HCT116 (cell line): ENCODE results near the gene BNC2. TPM values are rescaled to one million over a fixed set of nuclear protein-coding genes. Genes with fewer than 3 reads are reported as not detected.

Source experiments
- ATAC-seq: fragments of 200-7000 bp; cut with Tn5 transposase; 2 replicates; pipeline ENCODE4 v1.9.1; 2020; ENCODE audit warnings: mild to moderate bottlenecking, moderate library complexity
- BruUV-seq: library from RNA; stranded (reverse); fragments of 400-500 nt; replicated peaks from 2 replicates; lab custom pipeline; 2021; lab: Mats Ljungman, UMichigan
- CTCF ChIA-PET: fragments of 300-600 bp; sonication (Branson Sonifier 250); formaldehyde crosslinking; loops from one replicate; lab custom pipeline; 2021; ENCODE audit warnings: antibody characterized with exemption; lab: Charles Lee
- POLR2A ChIA-PET: fragments of 300-600, 350-600 bp; sonication (Branson Sonifier 250); formaldehyde crosslinking; loops from one replicate; lab custom pipeline; 2021; ENCODE audit warnings: antibody characterized with exemption; lab: Charles Lee
- RAD21 ChIA-PET, 2 experiments: fragments of 300-600 bp; sonication (Branson Sonifier 250); formaldehyde crosslinking; loops; one replicate each; lab custom pipeline; 2023; ENCODE audit warnings: low total read pairs in 2 of 2; ENCODE audit not compliant: uncharacterized antibody in 2 of 2, unreplicated experiment in 2 of 2, low non-redundant PET in 1 of 2; lab: Charles Lee
- DNase-seq: peaks from one replicate; pipeline ENCODE4 v3.0.0-alpha.2; 2010; ENCODE audit warnings: low read depth, low spot score
- H2AFZ ChIP-seq: fragments of 200-600 bp; shearing (Covaris generic), sonication (generic); 2 replicates; pipeline ENCODE4 v1.6.1; 2017; ENCODE audit warnings: low read depth, mixed run types, mixed read lengths, antibody characterized with exemption, low read length; ENCODE audit not compliant: poor library complexity, severe bottlenecking
- H3K27ac ChIP-seq: 2 replicates; pipeline ENCODE4 v1.5.1; 2012; ENCODE audit warnings: low read depth, low read length
- H3K27me3 ChIP-seq: fragments of 200-600 bp; sonication (generic); 2 replicates; pipeline ENCODE4 v1.6.1; 2016; ENCODE audit warnings: mixed run types, low read length, mixed read lengths; ENCODE audit not compliant: insufficient read depth
- H3K36me3 ChIP-seq, 2 experiments: fragments of 200-500 bp in 1 of 2; fragments of 200-600 bp in 1 of 2; sonication (Bioruptor generic) in 1 of 2; sonication (generic) in 1 of 2; 2 replicates each; pipeline versions ENCODE4 v1.5.1 to v1.6.1; 2014 to 2016; ENCODE audit warnings: low read length in 2 of 2, inconsistent platforms in 1 of 2, mixed read lengths in 1 of 2, mixed run types in 1 of 2; ENCODE audit not compliant: insufficient read depth in 2 of 2, control insufficient read depth in 1 of 2
- H3K4me1 ChIP-seq, 2 experiments: fragments of 200-600 bp in 1 of 2; sonication (generic) in 1 of 2; 2 replicates each; pipeline versions ENCODE4 v1.5.1 to v1.6.1; 2012 to 2017; ENCODE audit warnings: low read length in 2 of 2, inconsistent platforms in 1 of 2, mild to moderate bottlenecking in 1 of 2, mixed read lengths in 1 of 2, mixed run types in 1 of 2, moderate library complexity in 1 of 2; ENCODE audit not compliant: insufficient read depth in 2 of 2, control insufficient read depth in 1 of 2
- H3K4me2 ChIP-seq: fragments of 200-600 bp; sonication (generic); 2 replicates; pipeline ENCODE4 v1.6.1; 2017; ENCODE audit warnings: mixed run types, low read length, mixed read lengths
- H3K4me3 ChIP-seq, 2 experiments: fragments of 200-600 bp in 1 of 2; sonication (generic) in 1 of 2; replicated peaks in 1 of 2; 2 replicates each; pipeline ENCODE4 v1.5.1; 2011 to 2016; ENCODE audit warnings: low read length in 2 of 2, control low read depth in 1 of 2, low read depth in 1 of 2, mild to moderate bottlenecking in 1 of 2, mixed read lengths in 1 of 2, mixed run types in 1 of 2
- H3K79me2 ChIP-seq: fragments of 200-600 bp; sonication (generic); 2 replicates; pipeline ENCODE4 v1.6.1; 2017; ENCODE audit warnings: mild to moderate bottlenecking, mixed run types, low read length, moderate library complexity, mixed read lengths; ENCODE audit not compliant: insufficient read depth
- H3K9ac ChIP-seq: fragments of 200-600 bp; sonication (generic); 2 replicates; pipeline ENCODE4 v1.6.1; 2016; ENCODE audit warnings: low read length, mixed read lengths
- H3K9me2 ChIP-seq: fragments of 200-600 bp; sonication (generic), shearing (Covaris generic); 2 replicates; pipeline ENCODE4 v1.6.1; 2017; ENCODE audit warnings: mixed run types, mild to moderate bottlenecking, moderate library complexity; ENCODE audit not compliant: insufficient read depth
- H3K9me3 ChIP-seq, 2 experiments: fragments of 200-500 bp in 1 of 2; fragments of 200-600 bp in 1 of 2; sonication (Bioruptor generic) in 1 of 2; sonication (generic) in 1 of 2; 2 replicates each; pipeline ENCODE4 v1.6.1; 2014 to 2017; ENCODE audit warnings: low read length in 2 of 2, mixed read lengths in 2 of 2, inconsistent platforms in 1 of 2, low read depth in 1 of 2, mild to moderate bottlenecking in 1 of 2, mixed run types in 1 of 2, moderate library complexity in 1 of 2; ENCODE audit not compliant: control insufficient read depth in 1 of 2, insufficient read depth in 1 of 2
- H4K20me1 ChIP-seq: fragments of 200-600 bp; sonication (generic), shearing (Covaris generic); 2 replicates; pipeline ENCODE4 v1.6.1; 2017; ENCODE audit warnings: mixed run types, mild to moderate bottlenecking, moderate library complexity; ENCODE audit not compliant: insufficient read depth
- ATF3 ChIP-seq: IDR thresholded peaks from 2 replicates; pipeline ENCODE4 v1.6.1; 2012
- CBX3 ChIP-seq: IDR thresholded peaks from 2 replicates; pipeline ENCODE4 v1.6.1; 2012; ENCODE audit warnings: low read depth
- CEBPB ChIP-seq: IDR thresholded peaks from 2 replicates; pipeline ENCODE4 v1.6.1; 2012; ENCODE audit warnings: low read depth
- EZH2 ChIP-seq: fragments of 200-600 bp; sonication (generic); IDR thresholded peaks from 2 replicates; pipeline ENCODE4 v1.6.1; 2017; ENCODE audit warnings: antibody characterized with exemption, mixed run types
- EZH2phosphoT487 ChIP-seq: fragments of 200-600 bp; IDR thresholded peaks from 2 replicates; pipeline ENCODE4 v1.6.1; 2018; ENCODE audit warnings: antibody characterized with exemption, borderline replicate concordance
- FOSL1 ChIP-seq: IDR thresholded peaks from 2 replicates; pipeline ENCODE4 v1.6.1; 2012; ENCODE audit warnings: low read depth
- JUND ChIP-seq: IDR thresholded peaks from 2 replicates; pipeline ENCODE4 v1.6.1; 2012
- MAX ChIP-seq: IDR thresholded peaks from 2 replicates; pipeline ENCODE4 v1.6.1; 2012
- POLR2A ChIP-seq: IDR thresholded peaks from 2 replicates; pipeline ENCODE4 v1.7.0; 2011; ENCODE audit warnings: borderline replicate concordance; ENCODE audit not compliant: insufficient read depth, insufficient read length; ENCODE audit errors: extremely low read depth
- POLR2AphosphoS5 ChIP-seq: IDR thresholded peaks from 2 replicates; pipeline ENCODE4 v1.6.1; 2011; ENCODE audit warnings: mild to moderate bottlenecking, low read depth, low read length, moderate library complexity
- REST ChIP-seq: IDR thresholded peaks from 2 replicates; pipeline ENCODE4 v1.6.1; 2012; ENCODE audit warnings: low read depth
- SIN3A ChIP-seq: IDR thresholded peaks from 2 replicates; pipeline ENCODE4 v1.6.1; 2012; ENCODE audit warnings: low read depth
- SP1 ChIP-seq: IDR thresholded peaks from 2 replicates; pipeline ENCODE4 v1.6.1; 2012; ENCODE audit warnings: low read depth
- SRF ChIP-seq: IDR thresholded peaks from 2 replicates; pipeline ENCODE4 v1.6.1; 2012; ENCODE audit warnings: low read depth
- TCF7L2 ChIP-seq: IDR thresholded peaks from 2 replicates; pipeline ENCODE4 v1.7.0; 2011; ENCODE audit warnings: borderline replicate concordance, inconsistent platforms; ENCODE audit not compliant: insufficient read depth, insufficient read length; ENCODE audit errors: extremely low read depth
- YY1 ChIP-seq: IDR thresholded peaks from 2 replicates; pipeline ENCODE4 v1.6.1; 2011; ENCODE audit warnings: low read length, low read depth, moderate library complexity, mild to moderate bottlenecking; ENCODE audit not compliant: insufficient replicate concordance; ENCODE audit errors: extremely low read depth
- ZFX ChIP-seq: fragments of 450-650 bp; IDR thresholded peaks from 2 replicates; pipeline ENCODE4 v1.6.1; 2017
- ZNF274 ChIP-seq: fragments of 200-500 bp; sonication (Bioruptor generic); IDR thresholded peaks from 2 replicates; pipeline ENCODE4 v1.6.1; 2014; ENCODE audit warnings: mild to moderate bottlenecking, low read depth, low read length, inconsistent platforms
- intact Hi-C: fragments of 100-400 bp; cut with micrococcal nuclease; formaldehyde crosslinking; loops from 2 replicates; pipeline ENCODE4 v1.10.0; 2022
- total RNA-seq: library from RNA; stranded (reverse); gene quantifications from one replicate; pipeline ENCODE4 v1.2.1, GENCODE V29; 2021; ENCODE audit not compliant: unreplicated experiment

BNC2 gene
- total RNA-seq, 1 experiment from 2014 or later: 0.37 TPM

GRCh38 chr9:16651446-16651964, 219.0 kb downstream of the BNC2 start:
- BruUV-seq: no TSS peak
- DNase-seq: no peak
- no peaks in the 10 kb centered on the region for H3K9me2 ChIP-seq
- TF ChIP-seq SRF (no peak), MAX (no peak), POLR2AphosphoS5 (no peak), EZH2 (no peak), YY1 (no peak), ZNF274 (no peak), EZH2phosphoT487 (no peak), SP1 (no peak), CEBPB (no peak), TCF7L2 (no peak), ZFX (no peak), JUND (no peak), POLR2A (no peak), CBX3 (no peak)
- H3K4me2 ChIP-seq: no peak overlapping the region
- intact Hi-C loops: no loop called here
- H2AFZ ChIP-seq: no peak overlapping the region
- H3K36me3 ChIP-seq: no peaks in the 10 kb centered on the region
- no peaks in the 10 kb centered on the region for H3K9me3 ChIP-seq
- H3K4me3 ChIP-seq: no peak overlapping the region
- H3K27me3 ChIP-seq: peaks cover 16% of the 10 kb centered on the region
- no peak overlapping the region for H3K27ac ChIP-seq
- no peaks in the 10 kb centered on the region for H3K79me2 ChIP-seq
- H4K20me1 ChIP-seq: no peaks in the 10 kb centered on the region
- no peak overlapping the region for H3K9ac ChIP-seq
- RAD21 ChIA-PET: no interaction called here
- CTCF ChIA-PET: no interaction called here
- H3K4me1 ChIP-seq: no peaks in the 10 kb centered on the region
- no peak for ATAC-seq
- POLR2A ChIA-PET: no interaction called here

GRCh38 chr9:16645970-16646369, 224.5 kb downstream of the BNC2 start:
- Histone ChIP-seq H3K79me2 (no peaks in the 10 kb centered on the region), H3K27me3 (no peaks in the 10 kb centered on the region; the same call in none of the 2 replicates), H3K27ac (no peak overlapping the region), H3K4me2 (no peak overlapping the region), H2AFZ (no peak overlapping the region), H3K36me3 (no peaks in the 10 kb centered on the region), H3K9me3 (no peaks in the 10 kb centered on the region), H4K20me1 (no peaks in the 10 kb centered on the region; the same call in 1 of the 2 replicates), H3K4me3 (no peak overlapping the region), H3K4me1 (no peaks in the 10 kb centered on the region), H3K9ac (no peak overlapping the region), H3K9me2 (no peaks in the 10 kb centered on the region)
- ChIA-PET CTCF (no interaction called here), RAD21 (no interaction called here), POLR2A (no interaction called here)
- no peak for DNase-seq
- intact Hi-C loops: loop anchor here (10.0 kb wide), 1 partner anchor 59 kb away; no protein-coding TSS in a partner anchor
- BruUV-seq: no TSS peak
- no peak for ATAC-seq
- TF ChIP-seq SIN3A: no peak
- TF ChIP-seq ZFX: no peak
- TF ChIP-seq SRF: no peak
- no peak for TF ChIP-seq FOSL1
- TF ChIP-seq ATF3: no peak
- TF ChIP-seq REST: no peak
- TF ChIP-seq MAX: no peak
